Liver (tissue), 9 donors: ENCODE measurements around the gene TRAPPC12. TPM values are rescaled to one million over a fixed set of nuclear protein-coding genes. Genes with fewer than 3 reads are reported as not detected.

ENCODE experiments used
- DNase-seq: peaks from one replicate; pipeline ENCODE4 v3.0.0-alpha.2; 2017; ENCODE audit warnings: low spot score
- H3K27ac ChIP-seq, 2 donors: one replicate each; pipeline ENCODE4 v1.7.0; 2013; ENCODE audit warnings: inconsistent platforms in 2 of 2, low read length in 2 of 2, control low read depth in 1 of 2, low read depth in 1 of 2, mild to moderate bottlenecking in 1 of 2
- H3K27me3 ChIP-seq, 4 donors: one replicate each; pipeline versions ENCODE4 v1.6.1 to v1.7.0; 2013; ENCODE audit warnings: low read length in 3 of 4, inconsistent platforms in 1 of 4, mild to moderate bottlenecking in 1 of 4, moderate library complexity in 1 of 4; ENCODE audit not compliant: control insufficient read depth in 4 of 4, insufficient read depth in 4 of 4
- H3K36me3 ChIP-seq, 4 donors: one replicate each; pipeline versions ENCODE4 v1.6.1 to v1.7.0; 2013; ENCODE audit warnings: low read length in 3 of 4, mild to moderate bottlenecking in 3 of 4, low read depth in 1 of 4, moderate library complexity in 1 of 4; ENCODE audit not compliant: control insufficient read depth in 4 of 4, insufficient read depth in 3 of 4
- H3K4me1 ChIP-seq, 4 donors: one replicate each; pipeline versions ENCODE4 v1.6.1 to v1.7.0; 2013; ENCODE audit warnings: low read length in 3 of 4, mild to moderate bottlenecking in 3 of 4, moderate library complexity in 1 of 4; ENCODE audit not compliant: control insufficient read depth in 4 of 4, insufficient read depth in 4 of 4
- H3K4me3 ChIP-seq, 3 donors: one replicate each; pipeline versions ENCODE4 v1.6.1 to v1.7.0; 2013; ENCODE audit warnings: low read length in 3 of 3, control low read depth in 1 of 3, low read depth in 1 of 3, mild to moderate bottlenecking in 1 of 3
- H3K9ac ChIP-seq, 2 donors: one replicate each; pipeline ENCODE4 v1.7.0; 2013; ENCODE audit warnings: low read length in 2 of 2, mild to moderate bottlenecking in 2 of 2, moderate library complexity in 2 of 2, control low read depth in 1 of 2, low read depth in 1 of 2
- H3K9me3 ChIP-seq, 4 donors: one replicate each; pipeline versions ENCODE4 v1.6.1 to v1.7.0; 2013; ENCODE audit warnings: low read length in 3 of 4; ENCODE audit not compliant: control insufficient read depth in 4 of 4
- ATF3 ChIP-seq: IDR thresholded peaks from 2 replicates; pipeline ENCODE4 v1.6.1; 2016; ENCODE audit warnings: antibody characterized with exemption
- CTCF ChIP-seq: fragments of 150-350 bp; IDR thresholded peaks from 2 replicates; pipeline ENCODE4 v1.5.1; 2017; ENCODE audit warnings: improper control_type of control experiment, low read depth, low read length; ENCODE audit not compliant: missing input control
- FOXA2 ChIP-seq: IDR thresholded peaks from 2 replicates; pipeline ENCODE4 v1.6.1; 2016; ENCODE audit warnings: antibody characterized with exemption
- GABPA ChIP-seq, 2 donors: IDR thresholded peaks in 1 of 2; conservative IDR thresholded peaks in 1 of 2; 2 replicates each; pipeline ENCODE4 v1.6.1; 2016; ENCODE audit warnings: antibody characterized with exemption in 2 of 2, mild to moderate bottlenecking in 1 of 2, moderate library complexity in 1 of 2
- HNF4A ChIP-seq, 2 donors: conservative IDR thresholded peaks; 2 replicates each; pipeline ENCODE4 v1.6.1; 2016; ENCODE audit warnings: antibody characterized with exemption in 2 of 2, mild to moderate bottlenecking in 2 of 2
- JUND ChIP-seq, 2 donors: IDR thresholded peaks; 2 replicates each; pipeline ENCODE4 v1.6.1; 2016; ENCODE audit warnings: antibody characterized with exemption in 2 of 2
- MAX ChIP-seq: IDR thresholded peaks from 2 replicates; pipeline ENCODE4 v1.6.1; 2016; ENCODE audit warnings: antibody characterized with exemption
- NR2F2 ChIP-seq: IDR thresholded peaks from 2 replicates; pipeline ENCODE4 v1.6.1; 2016; ENCODE audit warnings: antibody characterized with exemption
- RAD21 ChIP-seq, 2 donors: IDR thresholded peaks; 2 replicates each; pipeline ENCODE4 v1.6.1; 2016; ENCODE audit warnings: antibody characterized with exemption in 2 of 2, mild to moderate bottlenecking in 2 of 2
- REST ChIP-seq: IDR thresholded peaks from 2 replicates; pipeline ENCODE4 v1.6.1; 2016; ENCODE audit warnings: antibody characterized with exemption, mild to moderate bottlenecking
- RXRA ChIP-seq, 2 donors: IDR thresholded peaks; 2 replicates each; pipeline ENCODE4 v1.6.1; 2017 to 2018; ENCODE audit warnings: antibody characterized with exemption in 2 of 2, mild to moderate bottlenecking in 1 of 2
- SP1 ChIP-seq: IDR thresholded peaks from 2 replicates; pipeline ENCODE4 v1.6.1; 2018; ENCODE audit warnings: antibody characterized with exemption, mild to moderate bottlenecking
- TAF1 ChIP-seq: conservative IDR thresholded peaks from 2 replicates; pipeline ENCODE4 v1.6.1; 2016; ENCODE audit warnings: antibody characterized with exemption, mild to moderate bottlenecking
- YY1 ChIP-seq: IDR thresholded peaks from 2 replicates; pipeline ENCODE4 v1.6.1; 2016; ENCODE audit warnings: antibody characterized with exemption, mild to moderate bottlenecking
- ZBTB33 ChIP-seq: IDR thresholded peaks from 2 replicates; pipeline ENCODE4 v1.6.1; 2016; ENCODE audit warnings: antibody characterized with exemption
- WGBS: extraction: QIAGEN DNeasy Blood & Tissue Kit; methylation state at CpG from one replicate; pipeline ENCODE4 v1.1.7; 2013; 5-methylcytosine and 5-hydroxymethylcytosine counted together
- polyA plus RNA-seq, 2 donors: library from polyadenylated mRNA; stranded (reverse) in 1 of 2; unstranded in 1 of 2; fragments of 200-250 nt in 1 of 2; fragments of >200 nt in 1 of 2; fragmentation: Nextera tagmentation in 1 of 2; extraction: Ambion mirVana in 1 of 2; gene quantifications; one replicate each; pipeline versions ENCODE4 v1.2.1 to v1.2.3, GENCODE V29; 2013 to 2015
- total RNA-seq, 2 donors: library from RNA; depleted of rRNA; stranded (reverse); fragments of >200 nt; gene quantifications; one replicate each; pipeline ENCODE4 v1.2.3, GENCODE V29; 2014
- donor health status: healthy.
- donor health status: healthy.
- donor health status: healthy.
- donor health status: healthy.
- donor health status: healthy.

The TRAPPC12 gene
- total and polyA plus RNA-seq, 4 donors, result 30.2 to 60.9 (median 39.7) TPM

- Histone ChIP-seq H3K9me3 (no peaks in the 10 kb centered on the region), H3K27me3 (no peaks in the 10 kb centered on the region), H3K9ac (no peak overlapping the region), H3K4me1 (no peaks in the 10 kb centered on the region), H3K36me3 (peaks cover 6 to 20% (median 9%) of the 10 kb centered on the region in 4 donors), H3K4me3 (no peak overlapping the region), H3K27ac (no peak overlapping the region)
- no peak for DNase-seq
- TF ChIP-seq JUND (IDR thresholded peaks at IDR 0.05), result no peak
- no peak for TF ChIP-seq RAD21 (IDR thresholded peaks at IDR 0.05)
- no peak for TF ChIP-seq CTCF
- TF ChIP-seq GABPA (IDR thresholded peaks at IDR 0.05 in 1 of 2, conservative IDR thresholded peaks at IDR 0.05 in 1 of 2), result no peak
- no peak for TF ChIP-seq ATF3
- no peak for TF ChIP-seq FOXA2
- TF ChIP-seq HNF4A (conservative IDR thresholded peaks at IDR 0.05), result no peak
- TF ChIP-seq YY1, result no peak
- TF ChIP-seq ZBTB33, result no peak
- TF ChIP-seq MAX, result no peak
- no peak for TF ChIP-seq SP1
- TF ChIP-seq REST, result no peak
- TF ChIP-seq RXRA (IDR thresholded peaks at IDR 0.05), result no peak
- 94% methylated on average over 6 of the region's 6 CpGs for WGBS
Observed at GRCh38 chr2:3405307-3405706, 25.8 kb downstream of the TRAPPC12 start.

- H3K36me3 ChIP-seq, result peaks cover 6 to 19% (median 9%) of the 10 kb centered on the region in 4 donors
- DNase-seq, result no peak
- H3K27me3 ChIP-seq, result no peaks in the 10 kb centered on the region
- 96% methylated on average over 7 of the region's 7 CpGs for WGBS
- no peaks in the 10 kb centered on the region for H3K9me3 ChIP-seq
- no peak overlapping the region for H3K9ac ChIP-seq
- TF ChIP-seq ZBTB33 (no peak), REST (no peak), NR2F2 (no peak), RAD21 (IDR thresholded peaks at IDR 0.05) (no peak), HNF4A (conservative IDR thresholded peaks at IDR 0.05) (no peak), GABPA (IDR thresholded peaks at IDR 0.05 in 1 of 2, conservative IDR thresholded peaks at IDR 0.05 in 1 of 2) (no peak), TAF1 (no peak)
- H3K27ac ChIP-seq, result no peak overlapping the region
- no peaks in the 10 kb centered on the region for H3K4me1 ChIP-seq
- H3K4me3 ChIP-seq, result no peak overlapping the region
Observed at GRCh38 chr2:3405876-3406275, 26.4 kb downstream of the TRAPPC12 start.
